K562 (cell line): ENCODE data around the gene ARHGAP15.

ENCODE experiments used
- BCLAF1 ChIP-seq, 2 experiments: fragments of 450-650 bp in 1 of 2; IDR thresholded peaks; 2 replicates each; pipeline ENCODE4 v1.6.1; 2011 to 2017; ENCODE audit warnings: low read depth in 2 of 2, antibody characterized with exemption in 1 of 2, borderline replicate concordance in 1 of 2, low read length in 1 of 2, mild to moderate bottlenecking in 1 of 2, mixed read lengths in 1 of 2; ENCODE audit not compliant: control insufficient read depth in 1 of 2
- KLF6 ChIP-seq: fragments of 250-450 bp; sonication (Bioruptor Pico); IDR thresholded peaks from 2 replicates; pipeline ENCODE4 v1.4.0; 2020; ENCODE audit warnings: mild to moderate bottlenecking, moderate library complexity, borderline replicate concordance
- NR2C1 ChIP-seq, 2 experiments: fragments of 450-650 bp; IDR thresholded peaks; 2 replicates each; pipeline ENCODE4 v1.6.1; 2017; ENCODE audit warnings: mild to moderate bottlenecking in 2 of 2, antibody characterized with exemption in 1 of 2, inconsistent platforms in 1 of 2, missing compliant biosample characterization in 1 of 2, missing genetic modification characterization in 1 of 2
- PHF8 ChIP-seq: fragments of 200-600 bp; sonication (generic); IDR thresholded peaks from 2 replicates; pipeline ENCODE4 v1.6.1; 2012; ENCODE audit warnings: mixed run types, mild to moderate bottlenecking, inconsistent platforms, low read length, moderate library complexity, borderline replicate concordance
- RAD21 ChIP-seq, 2 experiments: fragments of 250-450 bp in 1 of 2; fragments of 450-650 bp in 1 of 2; sonication (Bioruptor Pico) in 1 of 2; formaldehyde crosslinking in 1 of 2; IDR thresholded peaks in 1 of 2; conservative IDR thresholded peaks in 1 of 2; 2 replicates each; pipeline versions ENCODE4 v1.4.0 to v1.8.0; 2020 to 2022; ENCODE audit warnings: mild to moderate bottlenecking in 2 of 2, moderate library complexity in 1 of 2
- REST ChIP-seq, 2 experiments: fragments of 450-650 bp; formaldehyde crosslinking in 1 of 2; IDR thresholded peaks; 2 replicates each; pipeline versions ENCODE4 v1.4.0 to v1.6.1; 2014 to 2020; ENCODE audit warnings: mild to moderate bottlenecking in 2 of 2, borderline replicate concordance in 1 of 2, low read depth in 1 of 2
- RHOXF2B ChIP-seq: fragments of 250-450 bp; sonication (Bioruptor Pico); conservative IDR thresholded peaks from 2 replicates; pipeline ENCODE4 v1.5.1; 2021
- TF ChIP-seq, protein P1 (sequence below), 2 experiments: IDR thresholded peaks; 2 replicates each; pipeline ENCODE4 v1.6.1; 2012; ENCODE audit warnings: improper control_type of control experiment in 2 of 2, low read depth in 2 of 2, low read length in 2 of 2, borderline replicate concordance in 1 of 2

- TF ChIP-seq NR2C1 (IDR thresholded peaks at IDR 0.05): no peak
- TF ChIP-seq NR2C1 (tag; IDR thresholded peaks at IDR 0.05): no peak
- TF ChIP-seq RAD21 (CRISPR knock-in tag; conservative IDR thresholded peaks at IDR 0.05 in 1 of 2, IDR thresholded peaks at IDR 0.05 in 1 of 2): no peak
- no peak for TF ChIP-seq PHF8
- no peak for TF ChIP-seq RHOXF2B (CRISPR knock-in tag)
- TF ChIP-seq BCLAF1 (IDR thresholded peaks at IDR 0.05; ENCODE audit: borderline replicate concordance in 1 of 2, control insufficient read depth in 1 of 2, low read depth in 2 of 2, low read length in 1 of 2): no peak
- TF ChIP-seq REST (IDR thresholded peaks at IDR 0.05; ENCODE audit: borderline replicate concordance): no peak
- no peak for TF ChIP-seq REST (CRISPR knock-in tag; IDR thresholded peaks at IDR 0.05; ENCODE audit: low read depth)
- TF ChIP-seq, protein P1, sequence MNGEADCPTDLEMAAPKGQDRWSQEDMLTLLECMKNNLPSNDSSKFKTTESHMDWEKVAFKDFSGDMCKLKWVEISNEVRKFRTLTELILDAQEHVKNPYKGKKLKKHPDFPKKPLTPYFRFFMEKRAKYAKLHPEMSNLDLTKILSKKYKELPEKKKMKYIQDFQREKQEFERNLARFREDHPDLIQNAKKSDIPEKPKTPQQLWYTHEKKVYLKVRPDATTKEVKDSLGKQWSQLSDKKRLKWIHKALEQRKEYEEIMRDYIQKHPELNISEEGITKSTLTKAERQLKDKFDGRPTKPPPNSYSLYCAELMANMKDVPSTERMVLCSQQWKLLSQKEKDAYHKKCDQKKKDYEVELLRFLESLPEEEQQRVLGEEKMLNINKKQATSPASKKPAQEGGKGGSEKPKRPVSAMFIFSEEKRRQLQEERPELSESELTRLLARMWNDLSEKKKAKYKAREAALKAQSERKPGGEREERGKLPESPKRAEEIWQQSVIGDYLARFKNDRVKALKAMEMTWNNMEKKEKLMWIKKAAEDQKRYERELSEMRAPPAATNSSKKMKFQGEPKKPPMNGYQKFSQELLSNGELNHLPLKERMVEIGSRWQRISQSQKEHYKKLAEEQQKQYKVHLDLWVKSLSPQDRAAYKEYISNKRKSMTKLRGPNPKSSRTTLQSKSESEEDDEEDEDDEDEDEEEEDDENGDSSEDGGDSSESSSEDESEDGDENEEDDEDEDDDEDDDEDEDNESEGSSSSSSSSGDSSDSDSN (IDR thresholded peaks at IDR 0.05; ENCODE audit: borderline replicate concordance in 1 of 2, low read depth in 2 of 2, low read length in 2 of 2): no peak
- no peak for TF ChIP-seq KLF6
Measured at GRCh38 chr2:143469323-143469722, 340.1 kb downstream of the ARHGAP15 start.
